DND-41 (cell line): Measurements from ENCODE around the gene FGFR3.

ENCODE experiments used
- ATAC-seq: fragments of 200-7000 bp; cut with Tn5 transposase; 3 replicates; pipeline ENCODE4 v1.9.1; 2021; ENCODE audit warnings: low read depth; ENCODE audit not compliant: insufficient read depth
- DNase-seq: peaks from one replicate; pipeline ENCODE4 v3.0.0-alpha.2; 2020
- H2AFZ ChIP-seq: 2 replicates; pipeline ENCODE4 v1.6.0; 2012; ENCODE audit warnings: low read depth, low read length
- H3K27ac ChIP-seq: 2 replicates; pipeline ENCODE4 v1.5.1; 2012; ENCODE audit warnings: low read length, inconsistent platforms
- H3K27me3 ChIP-seq: fragments of 200-600 bp; sonication (generic); 2 replicates; pipeline ENCODE4 v1.6.0; 2012; ENCODE audit warnings: low read length, mild to moderate bottlenecking, inconsistent platforms; ENCODE audit not compliant: insufficient read depth, poor library complexity
- H3K36me3 ChIP-seq: 2 replicates; pipeline ENCODE4 v1.5.1; 2012; ENCODE audit warnings: low read length, inconsistent platforms; ENCODE audit not compliant: insufficient read depth
- H3K4me1 ChIP-seq: 2 replicates; pipeline ENCODE4 v1.5.1; 2012; ENCODE audit warnings: mild to moderate bottlenecking, low read length; ENCODE audit not compliant: insufficient read depth
- H3K4me2 ChIP-seq: 2 replicates; pipeline ENCODE4 v1.6.0; 2012; ENCODE audit warnings: mild to moderate bottlenecking, moderate library complexity, low read length, inconsistent platforms; ENCODE audit not compliant: insufficient read depth
- H3K4me3 ChIP-seq, 2 experiments: fragments of 200-600 bp in 1 of 2; shearing (Covaris generic) in 1 of 2; 2 replicates each; pipeline ENCODE4 v1.5.1; 2012 to 2016; ENCODE audit warnings: inconsistent platforms in 2 of 2, low read length in 2 of 2, mild to moderate bottlenecking in 2 of 2, low read depth in 1 of 2, moderate library complexity in 1 of 2
- H3K79me2 ChIP-seq: 2 replicates; pipeline ENCODE4 v1.6.0; 2012; ENCODE audit warnings: low read length, inconsistent platforms; ENCODE audit not compliant: insufficient read depth
- H3K9ac ChIP-seq: 2 replicates; pipeline ENCODE4 v1.6.0; 2012; ENCODE audit warnings: low read depth, mild to moderate bottlenecking, inconsistent platforms, low read length, moderate library complexity
- H3K9me3 ChIP-seq: 2 replicates; pipeline ENCODE4 v1.5.1; 2012; ENCODE audit warnings: low read length, moderate library complexity, mild to moderate bottlenecking, inconsistent platforms; ENCODE audit not compliant: insufficient read depth, severe bottlenecking
- H4K20me1 ChIP-seq: 2 replicates; pipeline ENCODE4 v1.6.0; 2012; ENCODE audit warnings: low read length; ENCODE audit not compliant: insufficient read depth
- CTCF ChIP-seq: IDR thresholded peaks from 2 replicates; pipeline ENCODE4 v1.5.1; 2012; ENCODE audit warnings: borderline replicate concordance, low read length, moderate library complexity, mild to moderate bottlenecking; ENCODE audit not compliant: poor library complexity, severe bottlenecking; ENCODE audit errors: extremely low read depth
- EZH2 ChIP-seq: IDR thresholded peaks from 3 replicates; pipeline ENCODE4 v1.6.1; 2012; ENCODE audit warnings: borderline replicate concordance, low read depth, mild to moderate bottlenecking, moderate library complexity, low read length, inconsistent platforms; ENCODE audit not compliant: severe bottlenecking

FGFR3 gene

GRCh38 chr4:1808851-1809753 lies 16.0 kb downstream of the FGFR3 start:
- Histone ChIP-seq H3K4me1 (no peaks in the 10 kb centered on the region), H3K9me3 (no peaks in the 10 kb centered on the region), H3K79me2 (no peaks in the 10 kb centered on the region), H3K36me3 (peaks cover 29% of the 10 kb centered on the region), H3K4me2 (no peak overlapping the region), H3K27ac (no peak overlapping the region), H3K9ac (no peak overlapping the region), H4K20me1 (peaks cover 24% of the 10 kb centered on the region), H3K4me3 (no peak overlapping the region), H2AFZ (no peak overlapping the region), H3K27me3 (no peaks in the 10 kb centered on the region)
- DNase-seq (no peak), ATAC-seq (no peak)
- TF ChIP-seq CTCF = no peak
- TF ChIP-seq EZH2 = no peak

GRCh38 chr4:1809754-1810502 lies 16.8 kb downstream of the FGFR3 start:
- H3K27me3 ChIP-seq = no peaks in the 10 kb centered on the region
- H3K27ac ChIP-seq = no peak overlapping the region
- H3K9me3 ChIP-seq = no peaks in the 10 kb centered on the region
- TF ChIP-seq CTCF = peak; percentile 74
- TF ChIP-seq EZH2 = no peak
- H3K4me1 ChIP-seq = no peaks in the 10 kb centered on the region
- no peak overlapping the region for H3K9ac ChIP-seq
- no peak overlapping the region for H3K4me2 ChIP-seq
- no peak overlapping the region for H3K4me3 ChIP-seq
- H2AFZ ChIP-seq = no peak overlapping the region
- no peaks in the 10 kb centered on the region for H3K79me2 ChIP-seq
- peaks cover 24% of the 10 kb centered on the region for H4K20me1 ChIP-seq
- H3K36me3 ChIP-seq = peaks cover 37% of the 10 kb centered on the region
- DNase-seq (peak; percentile 64), ATAC-seq (peak; percentile 75)

- no peak overlapping the region; the same call in 1 of the 2 replicates for H3K27ac ChIP-seq
- no peak overlapping the region for H3K4me2 ChIP-seq
- no peak overlapping the region for H2AFZ ChIP-seq
- H3K9ac ChIP-seq = no peak overlapping the region
- H3K79me2 ChIP-seq = no peaks in the 10 kb centered on the region
- H4K20me1 ChIP-seq = peaks cover 24% of the 10 kb centered on the region
- H3K9me3 ChIP-seq = no peaks in the 10 kb centered on the region
- no peaks in the 10 kb centered on the region for H3K27me3 ChIP-seq
- H3K36me3 ChIP-seq = peaks cover 45% of the 10 kb centered on the region
- H3K4me1 ChIP-seq = no peaks in the 10 kb centered on the region
- no peak for ATAC-seq
- no peak overlapping the region for H3K4me3 ChIP-seq
- no peak for DNase-seq
- TF ChIP-seq CTCF (no peak), EZH2 (no peak)
Measured at GRCh38 chr4:1810765-1811164, 17.7 kb downstream of the FGFR3 start.
